IMR-90 (cell line): ENCODE measurements around the gene DDX10. TPM values are rescaled to one million over a fixed set of nuclear protein-coding genes. Genes with fewer than 3 reads are reported as not detected.

ENCODE experiments used
- ATAC-seq: fragments of 200-7000 bp; cut with Tn5 transposase; 2 replicates; pipeline ENCODE4 v1.9.1; 2020; ENCODE audit warnings: low read depth, mild to moderate bottlenecking, moderate library complexity
- BruUV-seq: library from RNA; stranded (reverse); fragments of 400-500 nt; replicated peaks from 2 replicates; lab custom pipeline; 2021; lab: Mats Ljungman, UMichigan
- CTCF ChIA-PET: fragments of 300-600 bp; formaldehyde crosslinking; extraction: SDS; loops from one replicate; lab custom pipeline; 2021; ENCODE audit warnings: antibody characterized with exemption; lab: Yijun Ruan, JAX
- POLR2A ChIA-PET: fragments of 300-600 bp; sonication (Branson Sonifier 250); formaldehyde crosslinking; loops from one replicate; lab custom pipeline; 2022; ENCODE audit warnings: antibody characterized with exemption; ENCODE audit not compliant: unreplicated experiment; lab: Charles Lee
- DNase-seq: peaks from one replicate; pipeline ENCODE4 v3.0.0; 2013
- H2AFZ ChIP-seq: replicated peaks from 2 replicates; pipeline ENCODE3; 2013; ENCODE audit warnings: low read length, mild to moderate bottlenecking; ENCODE audit not compliant: poor library complexity
- H2AK5ac ChIP-seq: 2 replicates; pipeline ENCODE4 v1.6.1; 2013; ENCODE audit warnings: low read depth, low read length, inconsistent platforms
- H2AK9ac ChIP-seq: replicated peaks from 2 replicates; pipeline ENCODE3; 2013; ENCODE audit warnings: mild to moderate bottlenecking, low read depth, low read length, moderate library complexity; ENCODE audit not compliant: poor library complexity
- H2BK120ac ChIP-seq: 2 replicates; pipeline ENCODE4 v1.6.1; 2013; ENCODE audit warnings: low read depth, low read length, inconsistent platforms
- H2BK15ac ChIP-seq: 3 replicates; pipeline ENCODE4 v1.6.1; 2013; ENCODE audit warnings: low read depth, low read length, inconsistent platforms
- H2BK20ac ChIP-seq: 2 replicates; pipeline ENCODE4 v1.6.1; 2013; ENCODE audit warnings: low read depth, mild to moderate bottlenecking, inconsistent platforms, low read length, moderate library complexity
- H2BK5ac ChIP-seq: 2 replicates; pipeline ENCODE4 v1.6.1; 2013; ENCODE audit warnings: mild to moderate bottlenecking, low read depth, low read length, inconsistent platforms; ENCODE audit not compliant: poor library complexity, severe bottlenecking
- H3K14ac ChIP-seq: replicated peaks from 2 replicates; pipeline ENCODE4 v1.6.1; 2013; ENCODE audit warnings: low read depth, low read length, inconsistent platforms
- H3K18ac ChIP-seq: 2 replicates; pipeline ENCODE4 v1.6.1; 2013; ENCODE audit warnings: low read depth, low read length, control low read depth
- H3K23ac ChIP-seq: 2 replicates; pipeline ENCODE4 v1.6.1; 2013; ENCODE audit warnings: low read depth, low read length, inconsistent platforms
- H3K27ac ChIP-seq: 2 replicates; pipeline ENCODE4 v1.5.1; 2013; ENCODE audit warnings: mild to moderate bottlenecking, control low read depth, low read length; ENCODE audit not compliant: insufficient read depth
- H3K27me3 ChIP-seq: 2 replicates; pipeline ENCODE4 v1.6.1; 2013; ENCODE audit warnings: low read length; ENCODE audit not compliant: control insufficient read depth, insufficient read depth
- H3K36me3 ChIP-seq: 2 replicates; pipeline ENCODE4 v1.6.1; 2013; ENCODE audit warnings: low read length, mixed read lengths; ENCODE audit not compliant: control insufficient read depth, insufficient read depth
- H3K4ac ChIP-seq: 2 replicates; pipeline ENCODE4 v1.6.1; 2013; ENCODE audit warnings: low read depth, low read length, inconsistent platforms
- H3K4me1 ChIP-seq: 2 replicates; pipeline ENCODE4 v1.6.1; 2013; ENCODE audit warnings: low read length, mixed read lengths; ENCODE audit not compliant: control insufficient read depth, insufficient read depth
- H3K4me2 ChIP-seq: 2 replicates; pipeline ENCODE4 v1.6.1; 2013; ENCODE audit warnings: low read depth, mild to moderate bottlenecking, control low read depth, low read length, moderate library complexity
- H3K4me3 ChIP-seq: 2 replicates; pipeline ENCODE4 v1.5.1; 2013; ENCODE audit warnings: low read depth, mild to moderate bottlenecking, control low read depth, low read length, moderate library complexity; ENCODE audit not compliant: insufficient read depth
- H3K56ac ChIP-seq: 2 replicates; pipeline ENCODE4 v1.6.1; 2013; ENCODE audit warnings: low read length, inconsistent platforms; ENCODE audit not compliant: insufficient read depth; ENCODE audit errors: extremely low read depth
- H3K79me1 ChIP-seq, 2 experiments: 2 replicates each; pipeline ENCODE4 v1.6.1; 2013; ENCODE audit warnings: low read length in 2 of 2, inconsistent platforms in 1 of 2, low read depth in 1 of 2
- H3K9ac ChIP-seq: 2 replicates; pipeline ENCODE4 v1.6.1; 2013; ENCODE audit warnings: low read depth, low read length, control low read depth
- H3K9me1 ChIP-seq: 2 replicates; pipeline ENCODE4 v1.6.1; 2013; ENCODE audit warnings: low read length, inconsistent platforms; ENCODE audit not compliant: insufficient read depth
- H3K9me3 ChIP-seq: 2 replicates; pipeline ENCODE4 v1.6.1; 2013; ENCODE audit warnings: low read length; ENCODE audit not compliant: control insufficient read depth, insufficient read depth
- H4K20me1 ChIP-seq: 2 replicates; pipeline ENCODE4 v1.6.1; 2013; ENCODE audit warnings: low read length, inconsistent platforms; ENCODE audit not compliant: insufficient read depth
- H4K5ac ChIP-seq: 2 replicates; pipeline ENCODE4 v1.6.1; 2013; ENCODE audit warnings: mild to moderate bottlenecking, low read depth, low read length, control low read depth
- H4K8ac ChIP-seq, 2 experiments: 2 replicates each; pipeline ENCODE4 v1.6.1; 2013; ENCODE audit warnings: low read depth in 2 of 2, low read length in 2 of 2, control low read depth in 1 of 2, inconsistent platforms in 1 of 2
- H4K91ac ChIP-seq: 2 replicates; pipeline ENCODE4 v1.6.1; 2013; ENCODE audit warnings: low read depth, low read length, inconsistent platforms; ENCODE audit not compliant: insufficient read depth
- BHLHE40 ChIP-seq: fragments of 150-350 bp; IDR thresholded peaks from 2 replicates; pipeline ENCODE4 v1.6.1; 2016; ENCODE audit warnings: mild to moderate bottlenecking, low read depth, low read length
- CEBPB ChIP-seq: IDR thresholded peaks from 2 replicates; pipeline ENCODE4 v1.6.1; 2012; ENCODE audit warnings: low read depth, low read length, improper control_type of control experiment
- CHD1 ChIP-seq: IDR thresholded peaks from 2 replicates; pipeline ENCODE4 v1.6.1; 2012; ENCODE audit warnings: low read depth, low read length, improper control_type of control experiment
- CTCF ChIP-seq: conservative IDR thresholded peaks from 2 replicates; pipeline ENCODE4 v1.5.1; 2012; ENCODE audit warnings: mild to moderate bottlenecking, low read depth, low read length, improper control_type of control experiment
- FOS ChIP-seq: fragments of 150-350 bp; IDR thresholded peaks from 2 replicates; pipeline ENCODE4 v1.6.1; 2016; ENCODE audit warnings: low read depth, low read length
- MXI1 ChIP-seq: IDR thresholded peaks from 2 replicates; pipeline ENCODE4 v1.6.1; 2012; ENCODE audit warnings: low read depth, mild to moderate bottlenecking, low read length, moderate library complexity, borderline replicate concordance
- POLR2A ChIP-seq: IDR thresholded peaks from 2 replicates; pipeline ENCODE4 v1.6.1; 2012; ENCODE audit warnings: mild to moderate bottlenecking, low read depth, low read length
- RAD21 ChIP-seq: IDR thresholded peaks from 2 replicates; pipeline ENCODE4 v1.6.1; 2012; ENCODE audit warnings: low read length, improper control_type of control experiment
- RFX5 ChIP-seq: IDR thresholded peaks from 2 replicates; pipeline ENCODE4 v1.8.0; 2012; ENCODE audit warnings: low read depth, mild to moderate bottlenecking, low read length, moderate library complexity
- SMC3 ChIP-seq: fragments of 150-350 bp; IDR thresholded peaks from 2 replicates; pipeline ENCODE4 v1.6.1; 2016; ENCODE audit warnings: low read depth, mild to moderate bottlenecking, antibody characterized with exemption, low read length, moderate library complexity
- USF2 ChIP-seq: fragments of 150-350 bp; IDR thresholded peaks from 2 replicates; pipeline ENCODE4 v1.6.1; 2017; ENCODE audit warnings: mild to moderate bottlenecking, antibody characterized with exemption, low read length, low read depth
- WGBS, 2 experiments: methylation state at CpG; one replicate each; pipeline versions ENCODE4 v1.1.5 to v1.1.7; 2013; ENCODE audit warnings: missing lambda C conversion rate in 2 of 2; ENCODE audit not compliant: insufficient read length in 1 of 2; ENCODE audit errors: extremely low coverage in 2 of 2; 5-methylcytosine and 5-hydroxymethylcytosine counted together
- dilution Hi-C: fragments of 300-500 bp; cut with HindIII; formaldehyde crosslinking; loops from one replicate; pipeline ENCODE4 v1.14.3; 2018; ENCODE audit warnings: low sequenced_read_pairs; ENCODE audit not compliant: unreplicated experiment
- in situ Hi-C: fragments of 300-500 bp; cut with MboI; formaldehyde crosslinking; loops from 3 replicates; pipeline ENCODE4 v1.14.3; 2019; ENCODE audit warnings: low sequenced_read_pairs, inconsistent platforms, mixed read lengths
- intact Hi-C: fragments of 100-400 bp; cut with micrococcal nuclease; formaldehyde crosslinking; loops from 2 replicates; pipeline ENCODE4 v1.10.0; 2022
- polyA plus RNA-seq, 3 experiments: library from polyadenylated mRNA; depleted of rRNA; stranded (reverse); fragments of >200 nt; gene quantifications; 2 replicates each; pipeline ENCODE4 v1.2.3, GENCODE V29; 2012; ENCODE audit warnings: low replicate concordance in 1 of 3
- total RNA-seq: library from RNA; depleted of rRNA; stranded (reverse); fragments of >200 nt; gene quantifications from 2 replicates; pipeline ENCODE4 v1.2.3, GENCODE V29; 2012

DDX10 gene
- total and polyA plus RNA-seq, 2 of the 4 experiments (the other 2 are of a cell fraction), result 20.0 to 31.9 TPM

GRCh38 chr11:108857382-108857781 is 192.5 kb downstream of the DDX10 start:
- BruUV-seq, result no TSS peak
- no peak overlapping the region for H3K56ac ChIP-seq
- no peak overlapping the region for H3K9ac ChIP-seq
- ATAC-seq (no peak), DNase-seq (no peak)
- no peak overlapping the region for H2AK5ac ChIP-seq
- WGBS, 2 experiments, result 88% methylated on average over 3 of the region's 5 CpGs; no CpG with 5 or more reads in 1 of the 2 experiments
- no peak overlapping the region for H3K23ac ChIP-seq
- H2BK5ac ChIP-seq, result no peak overlapping the region
- H3K4me2 ChIP-seq, result no peak overlapping the region
- no peak overlapping the region for H4K8ac ChIP-seq
- H2BK20ac ChIP-seq, result no peak overlapping the region
- H4K20me1 ChIP-seq, result no peaks in the 10 kb centered on the region
- H2BK120ac ChIP-seq, result no peak overlapping the region
- CTCF ChIA-PET, result interaction anchor here (1.6 kb wide), 1 partner anchor 8 kb away, joined by 3 read pairs; no protein-coding TSS in a partner anchor
- H3K27ac ChIP-seq, result no peak overlapping the region
- TF ChIP-seq BHLHE40, result no peak
- TF ChIP-seq RFX5, result no peak
- no peak for TF ChIP-seq FOS
- no peak for TF ChIP-seq USF2
- no peak for TF ChIP-seq MXI1
- no peak for TF ChIP-seq CTCF
- no peak for TF ChIP-seq CHD1
- TF ChIP-seq CEBPB, result no peak
- no peak for TF ChIP-seq SMC3
- no peak for TF ChIP-seq RAD21
- no peak for TF ChIP-seq POLR2A
- intact Hi-C loops, result no loop called here
- H3K79me1 ChIP-seq, result peaks cover 0 to 5% of the 10 kb centered on the region in 2 experiments; a peak in 3 of 4 replicates
- H3K4me3 ChIP-seq, result no peak overlapping the region
- H3K4ac ChIP-seq, result no peak overlapping the region
- H3K9me1 ChIP-seq, result peaks cover 3% of the 10 kb centered on the region; the same call in 1 of the 2 replicates
- no peak overlapping the region for H4K91ac ChIP-seq
- peaks cover 3% of the 10 kb centered on the region; the same call in 1 of the 2 replicates for H3K4me1 ChIP-seq
- H2BK15ac ChIP-seq, result no peak overlapping the region
- H3K14ac ChIP-seq, result no peak overlapping the region
- no peaks in the 10 kb centered on the region for H3K9me3 ChIP-seq
- no peak overlapping the region for H3K18ac ChIP-seq
- H3K36me3 ChIP-seq, result 0 out of 2 replicates have a peak, but pooled peaks cover 1% of the 10 kb centered on the region
- no peak overlapping the region for H2AK9ac ChIP-seq
- in situ Hi-C loops, result no loop called here
- no peaks in the 10 kb centered on the region for H3K27me3 ChIP-seq
- dilution Hi-C loops, result no loop called here
- H2AFZ ChIP-seq, result no peak overlapping the region
- H4K5ac ChIP-seq, result no peak overlapping the region
- POLR2A ChIA-PET, result no interaction called here
